Measurements from ENCODE around the gene CDC23.
"Not testable (repeated sequence)": the region's sequence is repeated elsewhere in the genome, so short reads cannot be mapped to it uniquely, and the experiment has no call there.

Gene CDC23

GRCh38 chr5:138212828-138213160 is 329 bp downstream of the CDC23 start:
- DNase-seq = no peak

DNA sequence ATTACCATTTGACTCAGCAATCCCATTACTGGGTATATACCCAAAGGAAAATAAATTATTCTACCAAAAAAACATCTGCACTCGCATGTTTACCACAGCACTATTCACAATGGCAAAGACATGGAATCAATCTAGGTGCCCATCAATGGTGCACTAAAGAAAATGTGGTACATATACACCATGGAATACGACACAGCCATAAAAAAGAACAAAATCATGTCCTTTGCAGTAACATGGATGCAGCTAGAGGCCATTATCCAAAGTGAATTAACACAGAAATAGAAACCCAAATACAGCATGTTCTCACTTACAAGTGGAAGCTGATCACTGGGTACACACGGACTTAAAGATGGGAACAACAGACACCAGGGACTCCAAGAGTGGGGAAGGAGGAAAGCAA is 2.1 kb downstream of the CDC23 start:
- no peak for DNase-seq

DNA sequence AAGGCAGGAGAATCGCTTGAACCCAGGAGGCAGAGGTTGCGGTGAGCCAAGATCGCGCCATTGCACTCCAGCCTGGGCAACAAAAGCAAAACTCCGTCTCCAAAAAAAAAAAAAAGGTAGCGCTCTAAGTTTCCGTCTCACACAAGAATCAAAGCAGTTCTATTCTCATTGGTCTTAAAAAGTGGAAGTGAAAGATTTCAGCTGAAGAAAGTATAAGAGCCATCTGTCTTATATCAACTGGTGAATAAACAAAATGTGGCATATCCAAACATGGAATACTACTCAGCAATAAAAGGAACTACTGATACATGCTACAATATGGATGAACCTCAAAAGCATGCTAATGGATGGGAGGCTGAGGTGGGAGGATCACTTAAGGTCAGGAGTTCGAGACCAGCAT is 19.3 kb downstream of the CDC23 start:
- DNase-seq = not testable (repeated sequence)

- DNase-seq = no peak
Observed at GRCh38 chr5:138192826-138193225, 20.3 kb downstream of the CDC23 start.

DNA sequence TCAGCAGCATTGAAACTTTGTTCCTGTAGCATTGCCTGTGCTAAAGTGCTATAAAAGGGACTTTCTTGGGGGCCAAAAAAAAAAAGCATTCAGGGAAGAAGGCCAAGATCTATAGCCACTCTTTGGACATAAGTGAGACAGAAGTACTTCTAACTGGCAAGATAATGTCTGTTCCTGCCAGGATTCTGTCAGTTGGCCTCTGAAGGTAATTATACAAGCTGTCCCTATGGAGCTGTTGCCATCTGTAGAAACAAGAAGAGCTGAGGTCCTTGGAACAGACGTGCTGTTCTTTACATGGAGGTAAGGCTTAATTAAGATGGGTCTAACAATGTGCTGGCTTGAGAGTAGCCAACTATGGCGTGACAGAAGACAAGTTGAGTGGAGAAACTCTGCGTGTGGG is 24.5 kb downstream of the CDC23 start:
- DNase-seq = no peak

DNA sequence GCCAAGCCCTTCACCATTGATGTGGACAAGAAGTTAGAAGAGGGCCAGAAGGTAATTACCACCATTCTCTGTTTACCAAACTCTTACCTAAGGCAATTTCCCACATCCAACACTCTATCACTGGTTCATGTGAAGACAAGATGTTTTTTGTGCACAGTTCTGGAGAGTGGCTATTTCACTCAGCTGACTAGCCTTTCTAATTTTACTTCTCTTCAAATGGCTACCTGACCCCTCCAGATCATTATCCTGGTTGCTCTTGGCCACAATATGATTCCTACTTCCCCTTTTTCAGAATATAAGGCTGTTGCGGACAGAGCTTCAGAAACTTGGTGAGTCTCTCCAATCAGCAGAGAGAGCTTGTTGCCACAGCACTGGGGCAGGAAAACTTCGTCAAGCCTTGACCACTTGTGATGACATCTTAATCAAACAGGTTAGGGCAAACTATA is 27.1 kb downstream of the CDC23 start:
- DNase-seq = no peak

DNA sequence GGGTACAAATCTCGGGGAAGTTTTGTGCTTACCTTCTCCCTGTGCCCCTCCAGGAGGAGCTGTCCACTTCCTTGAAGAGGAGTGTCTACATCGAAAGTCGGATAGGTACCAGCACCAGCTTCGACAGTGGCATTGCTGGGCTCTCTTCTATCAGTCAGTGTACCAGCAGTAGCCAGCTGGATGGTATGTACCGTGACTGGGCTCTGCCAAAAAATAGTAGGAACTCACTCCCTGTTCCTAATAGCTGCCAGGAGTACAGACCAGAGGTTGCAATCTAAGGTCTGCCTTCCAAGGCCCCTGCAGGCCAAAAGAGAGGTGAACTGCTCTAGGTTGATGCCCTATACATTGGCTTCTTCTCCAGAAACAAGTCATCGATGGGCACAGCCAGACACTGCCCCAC is 30.3 kb downstream of the CDC23 start:
- no peak for DNase-seq

GRCh38 chr5:138180841-138181240 is 32.3 kb downstream of the CDC23 start:
- DNase-seq = no peak

GRCh38 chr5:138180183-138180782 is 32.8 kb downstream of the CDC23 start:
- no peak for DNase-seq

DNA sequence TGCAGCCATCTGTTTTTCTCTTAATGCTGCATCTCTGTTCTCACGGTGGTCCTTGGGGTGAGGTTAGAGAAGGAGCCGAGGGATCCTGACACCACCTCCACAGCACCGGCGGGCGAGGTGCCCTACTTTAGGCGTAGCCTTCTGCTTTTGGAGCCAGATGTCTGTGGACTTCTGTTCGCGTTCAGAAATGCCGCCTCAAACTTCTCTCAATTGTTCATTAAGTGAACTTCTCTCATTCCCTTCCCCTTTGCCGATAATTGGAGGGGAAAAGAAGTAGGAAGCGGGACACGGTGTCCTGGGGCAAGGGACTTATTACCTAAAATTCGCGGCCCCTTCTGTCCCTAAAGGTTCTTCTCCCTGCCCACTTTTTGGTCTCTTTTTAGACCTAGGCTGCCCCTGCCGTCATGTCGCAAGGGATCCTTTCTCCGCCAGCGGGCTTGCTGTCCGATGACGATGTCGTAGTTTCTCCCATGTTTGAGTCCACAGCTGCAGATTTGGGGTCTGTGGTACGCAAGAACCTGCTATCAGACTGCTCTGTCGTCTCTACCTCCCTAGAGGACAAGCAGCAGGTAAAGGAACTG is 33.8 kb downstream of the CDC23 start:
- DNase-seq = peak; percentile 10 to 18

GRCh38 chr5:138178516-138179276 is 34.4 kb downstream of the CDC23 start, which contains the start of the genes BRD8 and KIF20A:
BRD8 (minus strand) TSS chr5:138178630; CDS start chr5:138178614, 16 bp downstream.
KIF20A (plus strand) TSS chr5:138179112; CDS start chr5:138179681, 569 bp downstream.
- DNase-seq = peak; percentile 92 to 96

DNA sequence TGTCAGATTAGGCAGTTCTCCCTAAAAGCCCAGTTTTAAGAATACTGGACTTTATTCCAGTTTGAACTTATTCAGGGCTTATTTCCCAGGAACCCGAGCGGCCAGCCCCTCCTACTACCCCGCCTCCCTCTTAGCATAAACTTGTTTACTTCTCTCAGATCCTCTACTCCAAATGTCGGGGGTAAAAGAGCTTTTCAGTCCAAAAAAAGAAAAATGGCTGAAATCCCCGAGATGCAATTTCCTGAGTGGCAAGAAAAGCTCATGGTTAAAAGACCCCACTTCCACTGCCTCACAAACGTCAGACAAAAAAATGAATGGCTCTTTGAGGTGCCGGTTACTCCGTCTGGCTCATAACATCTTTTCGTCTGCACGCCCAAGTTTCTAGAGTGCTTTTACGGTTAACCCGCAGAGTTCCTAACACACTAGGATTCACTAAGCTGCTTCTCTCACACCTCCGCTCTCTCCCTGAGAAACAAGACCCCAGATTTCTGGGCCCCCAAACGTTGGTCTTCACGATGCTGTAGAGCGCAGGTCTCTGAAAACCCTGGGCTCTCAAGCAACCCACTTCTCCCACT is 35.1 kb downstream of the CDC23 start:
- peak; percentile 33 to 37 for DNase-seq

DNA sequence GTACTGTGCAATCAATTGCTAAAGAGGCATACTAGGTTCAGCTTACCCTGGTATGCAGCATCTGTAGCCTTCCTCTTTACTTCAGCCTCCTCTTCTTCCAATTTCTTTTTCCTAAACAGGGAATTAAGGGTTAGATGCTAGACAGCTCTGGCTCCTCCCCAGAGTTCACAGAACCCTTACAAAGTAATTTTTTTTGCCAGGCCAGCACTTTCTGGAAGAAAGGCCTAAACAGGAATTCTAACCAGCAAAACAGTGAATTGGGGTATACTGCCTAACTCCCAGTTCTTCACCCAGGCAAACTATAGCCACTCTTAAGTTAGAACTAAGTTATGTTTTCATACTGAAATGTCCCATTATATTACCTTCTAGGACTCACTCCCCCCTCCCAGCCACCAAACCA is 42.8 kb downstream of the CDC23 start:
- DNase-seq = no peak

DNA sequence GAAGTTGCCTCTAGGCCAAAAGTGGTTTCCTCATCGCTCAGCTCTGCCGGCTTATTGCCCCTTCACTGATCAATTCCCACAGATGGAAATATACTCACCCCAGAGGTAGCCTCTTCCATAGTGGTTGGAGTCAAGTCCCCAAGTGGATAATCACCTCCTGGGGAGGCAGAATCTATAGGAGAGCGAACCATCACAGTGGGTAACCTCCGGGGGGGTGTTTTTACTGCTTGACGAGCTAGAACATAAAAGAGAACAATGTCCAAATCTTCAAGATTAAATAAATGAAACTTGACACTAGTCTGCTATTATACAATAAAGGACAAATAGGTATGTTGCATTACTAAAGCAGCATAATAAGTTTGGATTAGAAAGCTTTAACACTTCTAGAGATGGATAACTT is 44.0 kb downstream of the CDC23 start:
- no peak for DNase-seq

DNA sequence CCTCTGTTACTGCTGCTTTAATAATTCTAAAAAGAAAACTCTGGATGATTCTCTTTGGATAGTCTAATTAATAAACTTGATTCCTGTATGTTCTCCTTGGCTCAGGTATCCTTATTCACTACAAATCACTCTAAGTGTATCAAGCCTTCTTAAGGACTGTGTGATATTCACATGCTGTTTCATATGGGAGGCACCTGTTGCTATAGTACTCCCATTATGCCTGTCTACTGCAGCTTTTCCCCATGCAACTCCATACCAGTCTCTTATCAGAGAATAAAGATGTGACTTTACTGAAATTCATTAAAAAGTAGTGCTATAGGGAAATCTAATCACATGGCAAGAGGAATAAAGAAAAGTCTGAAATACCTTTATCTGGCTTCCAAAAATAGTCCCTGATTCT is 49.4 kb downstream of the CDC23 start:
- no peak for DNase-seq

- DNase-seq = no peak
Observed at GRCh38 chr5:138160706-138161105, 52.4 kb downstream of the CDC23 start.

GRCh38 chr5:138159666-138160065 is 53.5 kb downstream of the CDC23 start:
- DNase-seq = no peak

DNA sequence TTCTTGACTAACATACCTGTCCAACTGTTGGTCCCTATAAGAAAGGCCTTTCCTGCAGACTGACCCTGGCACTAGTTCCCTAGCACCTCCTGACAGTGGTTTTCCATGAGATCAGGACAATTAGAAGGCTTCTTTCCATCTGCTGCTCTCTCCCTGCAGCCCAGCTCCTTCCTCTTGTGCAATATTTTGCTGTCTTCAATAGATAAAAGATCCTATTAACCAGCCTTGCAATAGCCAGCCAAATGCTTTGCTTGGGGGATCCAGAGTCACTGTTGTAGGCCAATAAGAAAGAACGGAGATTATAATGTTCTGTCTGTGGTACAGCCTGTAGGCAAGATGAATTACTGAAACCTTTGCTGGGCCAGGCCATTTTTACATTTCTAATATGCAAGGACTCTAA is 55.5 kb downstream of the CDC23 start:
- no peak for DNase-seq

DNA sequence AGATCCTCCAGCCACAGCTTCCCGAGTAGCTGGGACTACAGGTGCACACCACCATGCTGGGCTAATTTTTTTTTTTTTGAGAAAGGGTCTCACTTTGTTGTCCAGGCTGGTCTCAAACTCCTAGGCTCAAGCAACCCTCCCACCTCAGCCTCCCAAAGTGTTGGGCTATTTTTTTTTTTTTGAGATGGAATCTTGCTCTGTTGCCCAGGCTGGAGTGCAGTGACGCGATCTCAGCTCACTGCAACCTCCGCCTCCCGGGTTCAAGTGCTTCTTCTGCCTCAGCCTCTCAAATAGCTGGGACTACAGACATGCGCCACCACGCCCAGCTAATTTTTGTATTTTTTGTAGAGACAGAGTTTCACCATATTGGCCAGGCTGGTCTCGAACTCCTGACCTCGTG is 57.1 kb downstream of the CDC23 start:
- not testable (repeated sequence) for DNase-seq

DNA sequence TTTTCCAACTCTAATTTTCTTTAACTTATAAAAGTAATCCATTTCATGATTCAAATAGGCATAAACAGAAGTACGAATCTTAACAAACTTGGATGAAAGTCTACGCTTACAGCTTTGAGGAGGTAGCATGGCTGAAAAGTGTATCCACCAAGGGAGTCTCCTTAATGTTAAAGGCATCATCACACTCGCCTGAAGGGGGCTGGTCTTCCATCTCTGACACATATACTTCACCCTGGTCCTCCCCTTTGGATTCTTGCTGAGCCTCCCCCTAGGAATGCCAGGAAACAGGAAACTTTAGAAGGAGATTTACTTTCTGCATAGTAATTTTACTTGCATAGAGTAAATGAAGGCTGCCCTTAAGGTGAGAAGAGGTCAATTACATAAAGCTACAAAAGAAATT is 63.6 kb downstream of the CDC23 start:
- no peak for DNase-seq

DNA sequence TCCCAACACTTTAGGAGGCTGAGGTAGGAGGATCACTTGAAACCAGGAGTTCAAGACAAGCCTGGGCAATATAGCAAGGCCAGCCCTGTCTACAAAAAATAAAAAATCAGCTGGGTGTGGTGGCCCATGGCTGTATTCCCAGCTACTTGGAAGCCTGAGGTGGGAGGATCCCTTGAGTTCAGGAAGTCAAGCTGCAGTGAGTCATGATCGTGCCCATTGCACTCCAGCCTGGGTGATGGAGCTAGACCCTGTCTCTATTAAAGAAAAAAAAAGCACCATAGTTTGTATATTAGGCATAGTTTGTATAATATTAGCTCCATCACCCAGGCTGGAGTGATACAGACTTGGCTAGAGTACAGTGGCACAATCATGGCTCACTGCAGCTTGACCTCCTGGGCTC is 64.3 kb downstream of the CDC23 start:
- no peak for DNase-seq

- not testable (repeated sequence) for DNase-seq
Observed at GRCh38 chr5:138143578-138143977, 69.5 kb downstream of the CDC23 start.

- no peak for DNase-seq
Observed at GRCh38 chr5:138141734-138142133, 71.4 kb downstream of the CDC23 start.

DNA sequence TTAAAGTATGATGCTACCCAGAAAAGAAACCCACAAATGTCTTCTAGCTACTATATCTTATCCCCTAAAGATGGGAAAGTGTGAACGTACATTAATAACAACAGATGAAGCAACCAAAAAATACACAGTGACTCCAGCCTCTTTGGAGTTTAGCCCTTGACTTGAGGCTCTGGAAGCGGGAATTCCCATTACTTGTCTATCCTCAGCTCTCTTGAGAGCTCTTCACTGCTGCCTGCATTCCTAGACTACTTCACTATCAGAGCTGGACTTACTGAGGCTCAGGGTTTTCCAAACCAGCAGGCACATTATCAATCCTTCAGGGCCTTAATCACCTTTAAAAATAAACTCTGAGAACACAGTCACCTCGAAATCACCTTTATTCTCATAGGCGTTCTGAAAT is 72.9 kb downstream of the CDC23 start:
- no peak for DNase-seq
